RWPE1 (cell line): ENCODE measurements around the gene ANKH.
A peak's percentile ranks its signal among the peaks of the same experiment; 100 is the strongest.
"Not testable (repeated sequence)": the region's sequence is repeated elsewhere in the genome, so short reads cannot be mapped to it uniquely, and the experiment has no call there.

ENCODE experiments used
- CTCF ChIA-PET: fragments of 350-600 bp; sonication (Branson Sonifier 250); formaldehyde crosslinking; extraction: SDS; loops from one replicate; lab custom pipeline; 2021; lab: Yijun Ruan, JAX
- POLR2A ChIA-PET: fragments of 400-600 bp; formaldehyde crosslinking; extraction: SDS; loops from one replicate; lab custom pipeline; 2020; ENCODE audit warnings: antibody characterized with exemption; ENCODE audit not compliant: low non-redundant PET; lab: Yijun Ruan, JAX
- DNase-seq: peaks from one replicate; pipeline ENCODE4 v3.0.0; 2012; ENCODE audit warnings: low spot score
- H3K27ac ChIP-seq: fragments of 450-650 bp; 2 replicates; pipeline ENCODE4 v1.5.1; 2017
- CTCF ChIP-seq: fragments of 450-650 bp; conservative IDR thresholded peaks from 2 replicates; pipeline ENCODE4 v1.5.1; 2017; ENCODE audit warnings: low read depth, mild to moderate bottlenecking

Gene ANKH

GRCh38 chr5:14850419-14851049 lies 21.0 kb downstream of the ANKH start:
- ChIA-PET CTCF (no interaction called here), POLR2A (no interaction called here)
- TF ChIP-seq CTCF, result no peak
- H3K27ac ChIP-seq, result no peak overlapping the region
- DNase-seq, result no peak

- peak; percentile 39 for DNase-seq
- CTCF ChIA-PET, result interaction anchor here (1.4 kb wide), 1 partner anchor 9 kb away, joined by 3 read pairs; no protein-coding TSS in a partner anchor
- POLR2A ChIA-PET, result no interaction called here
- no peak for TF ChIP-seq CTCF
- no peak overlapping the region for H3K27ac ChIP-seq
These were observed 21.9 kb downstream of the ANKH start for GRCh38 chr5:14849516-14850294.

GRCh38 chr5:14848942-14849341 lies 22.6 kb downstream of the ANKH start:
- POLR2A ChIA-PET, result interaction anchor here (0.5 kb wide), 1 partner anchor 57 kb away, joined by 3 read pairs; no protein-coding TSS in a partner anchor
- CTCF ChIA-PET, result interaction anchor here (0.6 to 1.4 kb wide), 2 partner anchors 8 to 86 kb away, joined by 3 to 4 read pairs; no protein-coding TSS in a partner anchor
- not testable (repeated sequence) for DNase-seq, H3K27ac ChIP-seq

- TF ChIP-seq CTCF, result no peak
- DNase-seq, result no peak
- CTCF ChIA-PET, result interaction anchor here (0.7 to 1.4 kb wide), 2 partner anchors 8 to 277 kb away, joined by 3 read pairs; no protein-coding TSS in a partner anchor
- POLR2A ChIA-PET, result interaction anchor here (0.5 kb wide), 1 partner anchor 57 kb away, joined by 3 read pairs; no protein-coding TSS in a partner anchor
- no peak overlapping the region for H3K27ac ChIP-seq
These were observed 23.2 kb downstream of the ANKH start for GRCh38 chr5:14848385-14848784.

- no peak for DNase-seq
- H3K27ac ChIP-seq, result no peak overlapping the region
- CTCF ChIA-PET, result no interaction called here
- POLR2A ChIA-PET, result no interaction called here
- TF ChIP-seq CTCF, result no peak
These were observed 24.1 kb downstream of the ANKH start for GRCh38 chr5:14847471-14847870.

- ChIA-PET CTCF (no interaction called here), POLR2A (no interaction called here)
- no peak for DNase-seq
- no peak for TF ChIP-seq CTCF
- no peak overlapping the region for H3K27ac ChIP-seq
These were observed 29.5 kb downstream of the ANKH start for GRCh38 chr5:14842117-14842516.
